Spleen (tissue), 11 donors: ENCODE data around the gene SEC23A. TPM values are rescaled to one million over a fixed set of nuclear protein-coding genes. Genes with fewer than 3 reads are reported as not detected.
A peak's percentile ranks its signal among the peaks of the same experiment; 100 is the strongest.

Experiments used
- DNase-seq: peaks from one replicate; pipeline ENCODE4 v3.0.0-alpha.2; 2020
- H3K27ac ChIP-seq, 8 donors: fragments of 200-600 bp; sonication (generic) in 7 of 8; 1 replicate in 4 of 8; 2 replicates in 4 of 8; pipeline versions ENCODE4 v1.5.0 to v1.8.0; 2016 to 2021; ENCODE audit warnings: inconsistent platforms in 4 of 8, mild to moderate bottlenecking in 4 of 8, moderate library complexity in 1 of 8
- H3K27me3 ChIP-seq, 7 donors: fragments of 200-600 bp; sonication (generic) in 6 of 7; replicated peaks in 1 of 7; 1 replicate in 4 of 7; 2 replicates in 3 of 7; pipeline versions ENCODE4 v1.5.0 to v1.8.0; 2016 to 2021; ENCODE audit warnings: inconsistent platforms in 3 of 7, mild to moderate bottlenecking in 1 of 7
- H3K36me3 ChIP-seq, 6 donors: fragments of 200-600 bp; sonication (generic) in 5 of 6; 1 replicate in 4 of 6; 2 replicates in 2 of 6; pipeline versions ENCODE4 v1.5.0 to v1.8.0; 2016 to 2021; ENCODE audit warnings: inconsistent platforms in 2 of 6
- H3K4me1 ChIP-seq, 6 donors: fragments of 200-600 bp; sonication (generic) in 5 of 6; 1 replicate in 3 of 6; 2 replicates in 3 of 6; pipeline versions ENCODE4 v1.5.0 to v1.8.0; 2016 to 2021; ENCODE audit warnings: inconsistent platforms in 3 of 6
- H3K4me3 ChIP-seq, 8 donors: fragments of 200-600 bp; sonication (generic) in 7 of 8; 1 replicate in 4 of 8; 2 replicates in 4 of 8; pipeline versions ENCODE4 v1.5.0 to v1.8.0; 2016 to 2021; ENCODE audit warnings: inconsistent platforms in 4 of 8, mild to moderate bottlenecking in 4 of 8, moderate library complexity in 2 of 8
- H3K9me3 ChIP-seq, 8 donors: fragments of 200-600 bp; sonication (generic) in 7 of 8; 1 replicate in 4 of 8; 2 replicates in 4 of 8; pipeline versions ENCODE4 v1.5.0 to v1.8.0; 2016 to 2021; ENCODE audit warnings: inconsistent platforms in 4 of 8
- POLR2A ChIP-seq, 3 donors: fragments of 450-650 bp; IDR thresholded peaks; one replicate each; pipeline ENCODE4 v1.5.1; 2017; ENCODE audit warnings: antibody characterized with exemption in 3 of 3, mild to moderate bottlenecking in 1 of 3
- POLR2AphosphoS5 ChIP-seq, 3 donors: sonication (generic); formaldehyde crosslinking; IDR thresholded peaks; one replicate each; pipeline ENCODE4 v1.5.1; 2017; ENCODE audit warnings: antibody characterized with exemption in 3 of 3
- WGBS, 5 donors: extraction: QIAGEN DNeasy Blood & Tissue Kit in 3 of 5; methylation state at CpG; one replicate each; pipeline versions ENCODE4 v1.1.5 to v1.1.7; 2013 to 2018; 5-methylcytosine and 5-hydroxymethylcytosine counted together
- intact Hi-C: fragments of 100-400 bp; cut with DNase I; formaldehyde crosslinking; loops from one replicate; pipeline ENCODE4 v1.15.0; 2023; ENCODE audit warnings: low total_unique reads
- polyA plus RNA-seq, 3 donors: library from polyadenylated mRNA; stranded (reverse); fragments of 200-250 nt; gene quantifications; one replicate each; pipeline ENCODE4 v1.2.1, GENCODE V29; 2013
- total RNA-seq, 7 donors: library from RNA; depleted of rRNA in 3 of 7; stranded (reverse); fragments of >200 nt in 3 of 7; fragmentation: NEBNext Ultra II Directional in 4 of 7; extraction: Animal tissue kit (Norgen Biotek cat#: 25700) in 4 of 7; gene quantifications; one replicate each; pipeline versions ENCODE4 v1.1.0 to v1.2.1, GENCODE V29; 2016 to 2021
- TF ChIP-seq, protein P1 (sequence below), 11 experiments: fragments of 200-600 bp in 7 of 11; fragments of 450-650 bp in 4 of 11; sonication (generic) in 4 of 11; IDR thresholded peaks in 8 of 11; conservative IDR thresholded peaks in 3 of 11; 1 replicate in 7 of 11; 2 replicates in 4 of 11; pipeline versions ENCODE4 v1.4.0 to v1.8.0; 2016 to 2021; ENCODE audit warnings: antibody characterized with exemption in 11 of 11, inconsistent platforms in 4 of 11, mild to moderate bottlenecking in 1 of 11
- donor health status: healthy with polysubstance abuse.
- donor health status: DM: no; HTN: no; CAD: no; lungs with moderate emphysema.
- donor health status: DM: no; HTN: no; CAD: no.
- donor health status: Bipolar disorder and iron deficiency.
- donor health status: healthy.
- donor health status: DM: no; HTN: no; CAD: no.
- donor health status: DM: yes; HTN: yes; CAD: no.

Gene SEC23A
- total and polyA plus RNA-seq, 10 donors = 9.6 to 87.5 (median 58.3) TPM

DNA sequence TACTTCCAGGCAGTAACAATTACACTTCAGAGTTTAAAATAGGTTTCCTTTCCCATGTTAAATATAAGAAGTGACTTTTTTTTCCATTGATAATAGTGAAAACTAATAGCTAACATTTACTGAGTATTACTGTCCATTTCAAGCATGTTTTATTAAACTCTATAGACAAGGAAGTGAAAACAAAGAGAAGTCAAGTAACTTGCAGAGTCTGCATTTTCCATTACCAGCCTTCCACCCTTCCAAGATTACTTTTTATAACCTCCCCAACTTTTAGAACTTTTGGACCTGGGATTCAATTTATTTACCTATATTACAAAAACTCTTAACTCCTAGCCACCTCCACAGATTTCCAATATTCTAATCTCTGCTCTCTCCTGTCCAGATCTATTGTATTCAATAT lies 67.7 kb downstream of the SEC23A start:
- TF ChIP-seq, protein P1, sequence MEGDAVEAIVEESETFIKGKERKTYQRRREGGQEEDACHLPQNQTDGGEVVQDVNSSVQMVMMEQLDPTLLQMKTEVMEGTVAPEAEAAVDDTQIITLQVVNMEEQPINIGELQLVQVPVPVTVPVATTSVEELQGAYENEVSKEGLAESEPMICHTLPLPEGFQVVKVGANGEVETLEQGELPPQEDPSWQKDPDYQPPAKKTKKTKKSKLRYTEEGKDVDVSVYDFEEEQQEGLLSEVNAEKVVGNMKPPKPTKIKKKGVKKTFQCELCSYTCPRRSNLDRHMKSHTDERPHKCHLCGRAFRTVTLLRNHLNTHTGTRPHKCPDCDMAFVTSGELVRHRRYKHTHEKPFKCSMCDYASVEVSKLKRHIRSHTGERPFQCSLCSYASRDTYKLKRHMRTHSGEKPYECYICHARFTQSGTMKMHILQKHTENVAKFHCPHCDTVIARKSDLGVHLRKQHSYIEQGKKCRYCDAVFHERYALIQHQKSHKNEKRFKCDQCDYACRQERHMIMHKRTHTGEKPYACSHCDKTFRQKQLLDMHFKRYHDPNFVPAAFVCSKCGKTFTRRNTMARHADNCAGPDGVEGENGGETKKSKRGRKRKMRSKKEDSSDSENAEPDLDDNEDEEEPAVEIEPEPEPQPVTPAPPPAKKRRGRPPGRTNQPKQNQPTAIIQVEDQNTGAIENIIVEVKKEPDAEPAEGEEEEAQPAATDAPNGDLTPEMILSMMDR (IDR thresholded peaks at IDR 0.05 in 8 of 11, conservative IDR thresholded peaks at IDR 0.05 in 3 of 11) = no peak
- TF ChIP-seq POLR2A (IDR thresholded peaks at IDR 0.05) = no peak
- no peak for TF ChIP-seq POLR2AphosphoS5 (IDR thresholded peaks at IDR 0.05)
- H3K36me3 ChIP-seq = peaks cover 0 to 100% (median 65%) of the 10 kb centered on the region in 6 donors
- intact Hi-C loops = no loop called here

DNA sequence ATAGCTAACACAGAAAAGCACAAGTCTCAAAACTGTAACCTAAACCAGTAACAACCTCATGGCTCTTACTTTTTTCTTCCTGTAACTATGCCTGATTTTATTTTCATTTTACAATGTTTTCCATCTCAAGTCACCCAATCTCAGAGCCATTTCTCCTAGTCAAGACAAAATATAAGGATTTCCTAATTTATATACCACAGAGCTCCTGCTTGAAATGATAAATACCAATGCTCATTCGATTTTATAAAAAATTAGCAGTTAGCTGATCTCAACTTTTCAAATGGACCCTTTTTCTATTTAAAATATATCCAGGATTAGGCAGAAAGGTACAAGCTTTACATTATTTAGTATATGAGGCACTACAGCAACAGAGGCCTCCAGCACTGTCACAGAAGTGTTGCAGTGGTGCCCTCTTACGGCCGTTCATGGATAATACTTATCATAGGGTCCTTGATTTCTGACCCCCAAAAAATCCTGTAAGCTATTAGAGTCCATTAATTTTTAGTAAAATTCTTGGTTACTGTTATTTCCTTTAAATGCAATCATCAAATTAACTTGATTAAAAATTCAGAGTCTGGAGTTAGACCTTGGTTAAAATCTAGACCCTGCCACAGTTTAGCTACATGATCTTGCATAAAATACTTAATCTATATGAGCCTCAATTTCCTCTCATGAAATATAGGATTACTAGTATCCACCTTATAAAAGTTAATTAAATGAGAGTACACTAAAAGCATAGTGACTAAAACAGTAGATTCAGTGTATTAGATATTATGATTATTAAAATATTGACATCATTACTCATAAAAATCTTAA lies 68.3 kb downstream of the SEC23A start:
- 74 to 82% (median 81%) methylated on average over 3 of the region's 3 CpGs for WGBS, 5 donors
- Histone ChIP-seq H3K4me1 (no peaks in the 10 kb centered on the region), H3K9me3 (no peaks in the 10 kb centered on the region), H3K27me3 (no peaks in the 10 kb centered on the region), H3K27ac (no peak overlapping the region), H3K36me3 (peaks cover 3 to 100% (median 63%) of the 10 kb centered on the region in 6 donors), H3K4me3 (no peak overlapping the region)
- intact Hi-C loops = no loop called here
- TF ChIP-seq POLR2A (IDR thresholded peaks at IDR 0.05) = no peak
- no peak for TF ChIP-seq POLR2AphosphoS5 (IDR thresholded peaks at IDR 0.05)
- TF ChIP-seq, protein P1 (IDR thresholded peaks at IDR 0.05 in 8 of 11, conservative IDR thresholded peaks at IDR 0.05 in 3 of 11) = no peak
- no peak for DNase-seq

More for the DNA sequence above, 67.7 kb downstream of the SEC23A start:
- no peaks in the 10 kb centered on the region for H3K4me1 ChIP-seq
- no peak for DNase-seq
- H3K9me3 ChIP-seq = no peaks in the 10 kb centered on the region
- no peak overlapping the region for H3K27ac ChIP-seq
- no peak overlapping the region for H3K4me3 ChIP-seq
- no peaks in the 10 kb centered on the region for H3K27me3 ChIP-seq

DNA sequence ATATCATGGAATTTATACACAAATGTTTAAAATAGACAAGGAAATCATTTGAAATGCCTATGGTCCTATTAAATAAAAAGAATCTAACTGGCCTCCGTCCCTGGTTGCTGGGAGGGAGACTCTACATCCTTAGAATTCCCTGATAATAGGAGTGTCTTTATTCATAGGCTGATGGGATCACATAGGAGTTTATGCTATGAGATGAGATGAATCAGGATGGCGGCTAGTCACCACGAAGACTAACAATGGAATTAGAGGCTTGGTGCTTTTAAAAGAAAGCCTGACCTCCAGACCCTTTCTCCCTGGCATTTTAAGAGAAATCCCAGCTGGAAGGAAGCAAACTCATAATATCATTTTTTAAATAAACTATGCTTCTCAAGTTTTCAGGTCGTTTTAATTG lies 69.7 kb downstream of the SEC23A start:
- no peak for TF ChIP-seq POLR2AphosphoS5 (IDR thresholded peaks at IDR 0.05)
- TF ChIP-seq POLR2A (IDR thresholded peaks at IDR 0.05) = no peak
- TF ChIP-seq, protein P1 (IDR thresholded peaks at IDR 0.05 in 8 of 11, conservative IDR thresholded peaks at IDR 0.05 in 3 of 11) = no peak
- no peaks in the 10 kb centered on the region for H3K9me3 ChIP-seq
- no peak overlapping the region for H3K4me3 ChIP-seq
- intact Hi-C loops = no loop called here
- H3K27me3 ChIP-seq = no peaks in the 10 kb centered on the region
- no peak overlapping the region for H3K27ac ChIP-seq
- H3K4me1 ChIP-seq = no peaks in the 10 kb centered on the region
- 85 to 93% (median 90%) methylated on average over 4 of the region's 4 CpGs for WGBS, 5 donors
- no peak for DNase-seq
- H3K36me3 ChIP-seq = peaks cover 3 to 98% (median 53%) of the 10 kb centered on the region in 6 donors

DNA sequence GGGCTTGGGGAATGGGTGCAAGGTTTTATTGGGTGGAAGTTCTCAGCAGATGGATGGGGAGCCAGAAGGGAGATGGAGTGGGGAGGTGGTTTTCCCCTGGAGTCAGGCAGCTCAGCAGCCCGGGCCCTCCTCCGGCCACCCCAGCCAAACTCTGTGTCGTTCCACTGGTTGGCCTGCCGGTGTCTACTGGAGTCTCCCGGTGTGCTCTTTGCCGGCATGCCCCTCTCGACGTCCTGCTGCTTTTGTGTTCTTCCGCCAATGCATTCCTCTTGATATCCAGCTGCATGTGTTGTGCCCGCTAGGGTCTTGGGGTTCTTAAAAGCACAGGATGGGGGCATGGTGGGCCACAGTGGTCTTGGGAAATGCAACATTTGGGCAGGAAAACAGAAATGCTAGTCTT lies 72.8 kb downstream of the SEC23A start:
- no peaks in the 10 kb centered on the region for H3K9me3 ChIP-seq
- H3K27ac ChIP-seq = no peak overlapping the region
- intact Hi-C loops = no loop called here
- peak in 1 of 3 donors; percentile 38 for TF ChIP-seq POLR2AphosphoS5 (IDR thresholded peaks at IDR 0.05)
- TF ChIP-seq, protein P1 (IDR thresholded peaks at IDR 0.05 in 8 of 11, conservative IDR thresholded peaks at IDR 0.05 in 3 of 11) = no peak
- H3K36me3 ChIP-seq = peaks cover 3 to 66% (median 27%) of the 10 kb centered on the region in 6 donors
- peak; percentile 69 for DNase-seq
- H3K4me3 ChIP-seq = no peak overlapping the region
- no peaks in the 10 kb centered on the region for H3K4me1 ChIP-seq
- 95 to 97% (median 97%) methylated on average over 10 of the region's 10 CpGs for WGBS, 5 donors
- H3K27me3 ChIP-seq = no peaks in the 10 kb centered on the region
